Fibroblast of pulmonary artery (primary cell): ENCODE results near the gene TPD52L2.

Experiments used
- DNase-seq: peaks from one replicate; pipeline ENCODE4 v3.0.0-alpha.2; 2010; ENCODE audit warnings: low read depth
- H3K4me3 ChIP-seq: replicated peaks from 2 replicates; pipeline ENCODE4 v1.5.1; 2011; ENCODE audit warnings: low read depth, mild to moderate bottlenecking, control low read depth, low read length, moderate library complexity
- TF ChIP-seq, protein P1 (sequence below): IDR thresholded peaks from 2 replicates; pipeline ENCODE4 v1.5.1; 2011; ENCODE audit warnings: mild to moderate bottlenecking, control low read depth, low read length, inconsistent platforms; ENCODE audit errors: missing control alignments

TPD52L2 gene

DNA sequence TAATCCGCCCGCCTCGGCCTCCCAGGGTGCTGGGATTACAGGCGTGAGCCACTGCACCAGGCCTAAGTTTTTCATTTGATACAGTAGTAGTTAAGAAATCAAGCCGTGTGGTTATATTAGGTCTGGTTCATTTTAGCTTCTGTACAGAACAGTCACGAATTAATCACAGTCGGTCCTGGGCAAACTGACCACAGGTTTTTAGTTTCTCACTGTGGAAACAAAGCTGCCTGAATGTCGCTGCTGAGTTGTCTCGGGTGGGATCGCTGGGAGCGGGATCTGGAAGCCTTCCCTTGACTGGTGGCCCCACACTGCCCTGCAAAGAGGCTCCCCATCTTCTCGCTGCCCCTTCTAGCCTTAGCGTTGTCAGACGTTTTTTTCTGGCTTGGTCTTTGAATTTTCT lies 72.5 kb downstream of the TPD52L2 start:
- no peak for DNase-seq
- TF ChIP-seq, protein P1, sequence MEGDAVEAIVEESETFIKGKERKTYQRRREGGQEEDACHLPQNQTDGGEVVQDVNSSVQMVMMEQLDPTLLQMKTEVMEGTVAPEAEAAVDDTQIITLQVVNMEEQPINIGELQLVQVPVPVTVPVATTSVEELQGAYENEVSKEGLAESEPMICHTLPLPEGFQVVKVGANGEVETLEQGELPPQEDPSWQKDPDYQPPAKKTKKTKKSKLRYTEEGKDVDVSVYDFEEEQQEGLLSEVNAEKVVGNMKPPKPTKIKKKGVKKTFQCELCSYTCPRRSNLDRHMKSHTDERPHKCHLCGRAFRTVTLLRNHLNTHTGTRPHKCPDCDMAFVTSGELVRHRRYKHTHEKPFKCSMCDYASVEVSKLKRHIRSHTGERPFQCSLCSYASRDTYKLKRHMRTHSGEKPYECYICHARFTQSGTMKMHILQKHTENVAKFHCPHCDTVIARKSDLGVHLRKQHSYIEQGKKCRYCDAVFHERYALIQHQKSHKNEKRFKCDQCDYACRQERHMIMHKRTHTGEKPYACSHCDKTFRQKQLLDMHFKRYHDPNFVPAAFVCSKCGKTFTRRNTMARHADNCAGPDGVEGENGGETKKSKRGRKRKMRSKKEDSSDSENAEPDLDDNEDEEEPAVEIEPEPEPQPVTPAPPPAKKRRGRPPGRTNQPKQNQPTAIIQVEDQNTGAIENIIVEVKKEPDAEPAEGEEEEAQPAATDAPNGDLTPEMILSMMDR, result no peak

DNA sequence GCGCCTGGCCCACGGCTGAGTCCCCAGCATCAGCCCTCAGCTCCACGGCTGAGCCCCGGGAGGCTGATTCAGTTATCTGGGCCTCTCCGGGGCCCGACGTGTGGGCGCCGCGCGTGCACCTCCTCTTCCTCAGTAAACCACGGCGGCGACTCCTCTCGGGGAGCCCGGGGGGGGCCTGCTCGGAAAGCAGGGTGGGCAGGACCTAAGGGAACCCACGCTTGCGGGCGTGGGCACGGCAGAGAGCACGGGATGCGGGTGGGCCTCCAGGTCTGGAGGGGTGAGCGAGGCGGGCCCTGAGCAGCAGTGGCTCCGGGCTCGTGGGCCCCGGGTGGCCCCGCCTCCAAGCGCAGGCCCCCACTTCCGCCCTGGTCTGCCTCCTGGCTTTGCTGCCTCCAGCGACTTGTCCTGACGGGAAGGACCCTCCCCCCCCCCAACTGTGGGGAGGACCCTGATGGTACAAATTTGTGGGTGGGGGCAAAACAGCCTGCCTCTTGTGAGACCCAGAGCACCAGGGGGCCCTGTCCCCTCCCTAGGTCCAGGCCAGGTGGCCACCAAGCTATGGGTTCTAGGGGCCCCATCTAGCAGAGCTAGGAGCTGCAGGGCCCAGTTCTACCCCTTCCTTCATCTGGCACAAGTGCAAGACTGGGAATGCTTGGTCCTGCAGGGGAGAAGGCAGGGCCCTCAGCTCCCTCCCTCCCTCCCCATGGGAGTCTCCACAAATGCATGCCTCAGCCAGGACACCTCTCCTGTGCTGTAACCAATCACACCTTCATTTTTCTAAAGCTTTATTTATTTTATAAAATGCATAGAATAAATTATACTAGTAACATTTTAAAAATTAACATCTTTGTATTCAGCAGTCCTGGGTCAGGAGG lies 74.2 kb downstream of the TPD52L2 start:
- no peak overlapping the region for H3K4me3 ChIP-seq
- TF ChIP-seq, protein P1, result no peak

More for the DNA sequence above, 72.5 kb downstream of the TPD52L2 start:
- no peak overlapping the region for H3K4me3 ChIP-seq

DNA sequence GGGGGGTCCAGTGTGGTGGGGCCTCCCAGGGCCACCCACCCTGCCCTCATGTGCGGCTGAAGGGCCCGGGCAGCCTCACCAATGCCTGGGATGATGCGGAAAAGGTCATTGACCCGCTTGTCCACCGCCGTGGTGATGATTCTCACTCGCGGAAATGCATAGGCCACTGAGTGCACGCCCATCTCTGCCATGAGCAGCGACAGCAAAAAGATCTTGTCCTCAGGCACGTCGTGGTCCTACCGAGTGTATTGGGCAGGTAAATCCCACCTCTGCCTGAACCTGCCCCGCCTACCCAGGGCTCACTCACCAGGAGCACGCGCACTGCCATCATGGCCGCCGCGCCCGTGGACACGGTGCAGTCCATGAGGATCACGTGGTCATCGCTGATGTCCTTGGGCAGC lies 75.0 kb downstream of the TPD52L2 start:
- H3K4me3 ChIP-seq, result no peak overlapping the region
- TF ChIP-seq, protein P1, result no peak
- no peak for DNase-seq

More for the DNA sequence above, 74.2 kb downstream of the TPD52L2 start:
- DNase-seq, result no peak

DNA sequence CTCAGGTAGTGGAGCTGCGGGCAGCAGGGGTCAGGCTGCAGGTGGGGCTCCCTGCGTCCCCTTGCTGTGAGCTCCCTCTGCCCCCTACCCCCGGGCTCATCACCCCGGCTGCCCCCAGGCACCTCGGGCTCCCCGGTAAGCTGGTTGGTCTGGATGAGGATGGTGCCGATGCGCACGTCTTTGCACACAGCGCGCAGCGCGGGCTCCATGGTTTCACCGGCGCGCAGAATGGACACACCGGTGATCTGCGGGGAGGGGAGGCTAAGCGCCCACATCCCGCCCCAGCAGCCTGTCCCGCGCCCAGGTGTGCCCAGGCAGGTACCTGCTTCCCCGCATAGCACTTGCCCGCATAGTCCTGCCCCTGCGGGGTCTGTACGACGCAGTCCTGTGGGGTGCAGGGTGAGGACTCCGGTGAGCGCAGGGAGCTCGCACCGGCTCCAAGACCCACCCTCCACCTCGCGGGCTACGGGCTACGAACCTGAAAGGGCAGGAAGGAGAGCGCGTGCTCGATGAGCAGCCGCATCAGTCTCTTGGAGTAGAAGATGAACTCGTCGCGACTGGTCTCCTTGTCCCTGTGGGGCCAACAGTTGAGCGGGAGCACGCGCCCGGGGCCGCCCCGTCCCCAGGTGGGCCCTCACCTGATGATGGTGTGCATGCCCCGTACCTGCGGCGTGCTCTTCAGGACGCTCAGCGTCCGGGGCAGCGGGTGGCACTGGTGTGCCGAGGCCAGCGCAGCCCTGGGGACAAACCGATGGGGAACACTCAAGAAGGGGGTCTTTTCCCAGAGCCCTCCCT lies 75.6 kb downstream of the TPD52L2 start:
- no peak overlapping the region for H3K4me3 ChIP-seq
- no peak for DNase-seq
- TF ChIP-seq, protein P1, result no peak
